Measurements from ENCODE around the gene RAE1. TPM values are rescaled to one million over a fixed set of nuclear protein-coding genes. Genes with fewer than 3 reads are reported as not detected.
A peak's percentile ranks its signal among the peaks of the same experiment; 100 is the strongest.

Gene RAE1
- total RNA-seq, 2 donors from 2014 or later, result 14.3 to 14.5 TPM

- ATAC-seq (peak in 1 of 2 donors; percentile 65), DNase-seq (no peak)
Measured at GRCh38 chr20:57361517-57361916, 10.5 kb downstream of the RAE1 start.

GRCh38 chr20:57364451-57364850, 13.4 kb downstream of the RAE1 start:
- ATAC-seq, result no peak
- intact Hi-C loops (cut with DNase I), result no loop called here
- no peak for DNase-seq

More at GRCh38 chr20:57361517-57361916, 10.5 kb downstream of the RAE1 start:
- intact Hi-C loops (cut with DNase I), result no loop called here

- no peak for ATAC-seq
- intact Hi-C loops (cut with DNase I), result no loop called here
- DNase-seq, result no peak
Measured at GRCh38 chr20:57369596-57369995, 18.5 kb downstream of the RAE1 start.

- intact Hi-C loops (cut with DNase I), result no loop called here
- no peak for ATAC-seq
Measured at GRCh38 chr20:57370316-57370715, 19.3 kb downstream of the RAE1 start.

GRCh38 chr20:57371363-57371762, 20.3 kb downstream of the RAE1 start:
- no peak for ATAC-seq
- no peak for DNase-seq

More at GRCh38 chr20:57370316-57370715, 19.3 kb downstream of the RAE1 start:
- no peak for DNase-seq

GRCh38 chr20:57372157-57372556, 21.1 kb downstream of the RAE1 start:
- ATAC-seq (no peak), DNase-seq (no peak)
- intact Hi-C loops (cut with DNase I), result no loop called here

More at GRCh38 chr20:57371363-57371762, 20.3 kb downstream of the RAE1 start:
- intact Hi-C loops (cut with DNase I), result no loop called here

GRCh38 chr20:57372581-57373350, 21.7 kb downstream of the RAE1 start:
- intact Hi-C loops (cut with DNase I), result no loop called here
- ATAC-seq (no peak), DNase-seq (no peak)

GRCh38 chr20:57374343-57374930, 23.4 kb downstream of the RAE1 start:
- ATAC-seq (no peak), DNase-seq (no peak)
- intact Hi-C loops (cut with DNase I), result no loop called here

GRCh38 chr20:57374931-57375651, 24.0 kb downstream of the RAE1 start:
- DNase-seq (no peak), ATAC-seq (peak; percentile 67 to 80)
- intact Hi-C loops (cut with DNase I), result no loop called here

- no peak for DNase-seq
- intact Hi-C loops (cut with DNase I), result no loop called here
- ATAC-seq, result peak in 1 of 2 donors; percentile 18
Measured at GRCh38 chr20:57375652-57376230, 24.7 kb downstream of the RAE1 start.

- no peak for ATAC-seq
- intact Hi-C loops (cut with DNase I), result no loop called here
- no peak for DNase-seq
Measured at GRCh38 chr20:57377350-57377749, 26.3 kb downstream of the RAE1 start.

GRCh38 chr20:57378107-57378506, 27.1 kb downstream of the RAE1 start:
- no peak for DNase-seq
- ATAC-seq, result no peak
- intact Hi-C loops (cut with DNase I), result no loop called here

- ATAC-seq (no peak), DNase-seq (no peak)
- intact Hi-C loops (cut with DNase I), result no loop called here
Measured at GRCh38 chr20:57378646-57379262, 27.7 kb downstream of the RAE1 start.

GRCh38 chr20:57379263-57379647, 28.2 kb downstream of the RAE1 start:
- no peak for ATAC-seq
- intact Hi-C loops (cut with DNase I), result no loop called here
- no peak for DNase-seq

GRCh38 chr20:57380081-57380750, 29.2 kb downstream of the RAE1 start:
- no peak for DNase-seq
- intact Hi-C loops (cut with DNase I), result loop anchor here in 1 of 2 donors (10.0 kb wide), 1 partner anchor 215 kb away; no protein-coding TSS in a partner anchor
- no peak for ATAC-seq

- DNase-seq (peak; percentile 74), ATAC-seq (peak; percentile 59 to 62)
- intact Hi-C loops (cut with DNase I), result loop anchor here in 1 of 2 donors (1.0 to 10.0 kb wide), 2 partner anchors 113 to 213 kb away; no protein-coding TSS in a partner anchor
Measured at GRCh38 chr20:57381596-57382503, 30.8 kb downstream of the RAE1 start.

- ATAC-seq (no peak), DNase-seq (no peak)
- intact Hi-C loops (cut with DNase I), result loop anchor here in 1 of 2 donors (10.0 kb wide), 1 partner anchor 212 kb away; no protein-coding TSS in a partner anchor
Measured at GRCh38 chr20:57382516-57382915, 31.5 kb downstream of the RAE1 start.
